ENCODE results near the gene SLC1A5. TPM values are rescaled to one million over a fixed set of nuclear protein-coding genes. Genes with fewer than 3 reads are reported as not detected.

The SLC1A5 gene
- 249 and 255 TPM in 2 replicates for total RNA-seq

DNA sequence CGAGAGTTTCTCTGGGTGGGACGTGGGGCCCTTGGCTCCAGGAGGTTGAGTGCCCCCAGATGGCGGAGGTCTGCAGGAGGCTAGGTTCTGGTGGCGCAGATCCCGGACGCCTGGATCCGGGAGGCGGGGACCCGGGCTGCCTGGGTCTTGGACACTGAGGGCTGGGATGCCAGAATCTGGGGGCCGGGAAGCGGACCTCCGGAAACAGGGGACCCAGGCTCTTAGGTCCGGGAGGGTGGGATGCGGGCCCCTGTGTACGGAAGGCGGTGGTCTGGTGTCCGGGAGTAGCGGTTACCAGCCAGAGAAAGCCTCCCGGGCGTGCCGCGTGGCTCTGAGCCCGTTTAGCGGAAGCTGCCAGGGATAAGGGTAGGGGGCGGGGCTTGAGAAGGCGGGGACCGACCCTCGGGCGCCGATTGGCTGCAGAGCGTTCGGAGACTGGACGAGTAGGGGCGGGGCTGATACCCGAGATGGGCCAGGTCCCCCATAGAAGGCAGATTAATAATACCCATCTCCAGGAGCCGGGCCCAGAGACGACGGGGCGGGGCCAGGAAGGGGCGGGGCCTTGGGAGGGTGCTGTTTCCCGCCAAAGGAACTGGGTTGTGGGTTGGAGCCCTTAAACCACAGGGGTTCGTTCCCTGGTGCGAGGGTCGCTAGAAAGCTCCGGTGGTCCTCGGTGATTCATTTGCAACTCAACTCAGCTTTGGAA is at the start of gene SLC1A5:
Gene SLC1A5, minus strand, starts transcription at position 333 of the 706 bp plus-strand sequence. CDS start 629 bp downstream, outside the sequence.

GRCh38 chr19:46746281-46747057 is 41.9 kb downstream of the SLC1A5 start, which contains the start of gene STRN4:
TSS of gene STRN4 (minus strand) at chr19:46746450. CDS start at chr19:46746430, 20 bp downstream.

DNA sequence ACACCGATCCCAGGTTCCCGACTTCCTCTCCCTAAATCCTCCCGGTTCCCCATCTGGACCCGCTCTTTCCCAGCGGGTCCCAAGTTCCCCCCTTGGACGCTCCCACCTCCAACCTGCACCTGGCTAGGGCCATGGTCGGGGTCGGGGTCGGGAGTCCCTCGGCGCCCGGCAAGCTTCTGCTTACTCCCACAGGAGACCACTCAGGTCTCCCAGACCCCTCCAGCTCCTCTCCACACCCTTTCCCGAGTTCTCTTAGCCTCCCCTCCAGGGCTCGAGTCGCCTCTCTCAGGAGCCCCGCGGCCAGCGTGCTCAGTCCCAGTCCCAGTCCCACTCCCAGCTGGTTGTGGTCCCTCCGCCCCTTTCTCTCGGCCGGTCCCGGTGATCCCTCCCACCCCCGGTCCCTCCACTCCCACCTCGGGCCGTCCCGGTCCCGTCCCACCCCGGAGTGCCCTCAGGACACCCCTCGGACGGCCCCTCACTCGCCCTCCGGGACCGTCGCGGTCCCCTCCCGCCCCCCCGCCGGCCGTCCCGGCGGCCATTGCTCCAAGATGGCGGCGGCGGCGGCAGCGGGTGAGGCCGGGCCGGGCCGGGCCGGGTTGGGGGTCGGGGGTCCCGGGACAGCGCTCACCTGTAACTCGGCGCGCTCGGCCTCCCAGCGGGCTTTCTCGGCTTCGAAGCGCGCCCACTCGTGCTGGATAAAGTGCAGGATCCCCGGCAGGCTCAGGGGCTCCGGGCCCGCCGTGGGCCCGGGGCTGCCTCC is 42.7 kb downstream of the SLC1A5 start, which contains the start of gene FKRP:
Gene FKRP, plus strand, starts transcription at position 537 of the 760 bp plus-strand sequence. CDS start 9,394 bp downstream, outside the sequence.

Other genes with a start within 250 kb of the SLC1A5 start
- 115 and 134 TPM in 2 replicates for gene CALM3, start 187.3 kb downstream of the SLC1A5 start, total RNA-seq
- 2.3 and 3.0 TPM in 2 replicates for gene PTGIR, start 163.5 kb downstream of the SLC1A5 start, total RNA-seq
- not detected in 2 replicates for gene GNG8, start 152.4 kb downstream of the SLC1A5 start, total RNA-seq
- 2.4 and 4.0 TPM in 2 replicates for gene DACT3, start 127.4 kb downstream of the SLC1A5 start, total RNA-seq
- 10.3 and 12.4 TPM in 2 replicates for gene PRKD2, start 71.5 kb downstream of the SLC1A5 start, total RNA-seq
- gene FKRP, start 42.5 kb downstream of the SLC1A5 start, total RNA-seq, result 13.9 and 18.5 TPM in 2 replicates
- gene STRN4, start 42.1 kb downstream of the SLC1A5 start, total RNA-seq, result 55.9 and 58.9 TPM in 2 replicates
- gene AP2S1, start 62.3 kb upstream of the SLC1A5 start, total RNA-seq, result 208 and 251 TPM in 2 replicates
- 25.6 and 37.2 TPM in 2 replicates for gene ARHGAP35, start 72.4 kb upstream of the SLC1A5 start, total RNA-seq
- 0.28 and 0.74 TPM in 2 replicates for gene NPAS1, start 231.2 kb upstream of the SLC1A5 start, total RNA-seq